ENCODE data around the gene TKTL1.

The TKTL1 gene

DNA sequence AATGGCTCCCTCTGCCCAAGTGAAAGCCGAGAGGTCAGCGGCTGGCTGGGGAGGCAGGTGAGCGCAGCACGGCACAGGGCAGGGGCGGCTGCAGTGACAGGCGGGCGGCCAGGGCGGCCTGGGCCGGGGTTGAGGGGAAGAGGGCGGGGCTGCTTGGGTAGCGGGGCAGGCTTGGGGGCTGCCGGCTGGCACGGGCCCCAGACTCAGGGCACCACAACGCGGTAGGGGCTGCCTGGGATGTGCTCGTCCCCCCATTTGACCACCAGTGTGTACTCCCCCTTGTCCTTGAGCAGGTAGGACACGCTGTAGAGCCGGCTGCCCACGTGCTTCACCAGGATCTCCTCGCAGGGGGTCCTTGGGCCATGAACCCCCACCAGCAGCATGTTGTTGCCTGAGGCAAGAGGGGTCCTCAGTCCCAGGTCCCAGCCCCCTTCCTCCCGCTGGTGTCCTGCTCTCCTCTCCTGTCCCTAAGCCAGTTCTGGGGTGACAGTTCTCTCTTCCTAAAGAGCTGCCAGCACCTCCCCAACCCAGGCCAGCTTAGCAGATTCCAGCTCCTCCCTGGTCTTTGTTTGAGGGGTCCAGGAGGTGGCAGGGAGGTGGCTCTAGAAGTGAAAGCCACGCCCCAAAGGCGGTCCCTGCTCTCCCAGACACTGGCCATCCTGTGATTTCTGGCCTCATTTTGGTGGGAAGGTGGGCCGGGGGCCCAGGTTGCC, 53.2 kb downstream of the TKTL1 start:
- DNase-seq: no peak

DNA sequence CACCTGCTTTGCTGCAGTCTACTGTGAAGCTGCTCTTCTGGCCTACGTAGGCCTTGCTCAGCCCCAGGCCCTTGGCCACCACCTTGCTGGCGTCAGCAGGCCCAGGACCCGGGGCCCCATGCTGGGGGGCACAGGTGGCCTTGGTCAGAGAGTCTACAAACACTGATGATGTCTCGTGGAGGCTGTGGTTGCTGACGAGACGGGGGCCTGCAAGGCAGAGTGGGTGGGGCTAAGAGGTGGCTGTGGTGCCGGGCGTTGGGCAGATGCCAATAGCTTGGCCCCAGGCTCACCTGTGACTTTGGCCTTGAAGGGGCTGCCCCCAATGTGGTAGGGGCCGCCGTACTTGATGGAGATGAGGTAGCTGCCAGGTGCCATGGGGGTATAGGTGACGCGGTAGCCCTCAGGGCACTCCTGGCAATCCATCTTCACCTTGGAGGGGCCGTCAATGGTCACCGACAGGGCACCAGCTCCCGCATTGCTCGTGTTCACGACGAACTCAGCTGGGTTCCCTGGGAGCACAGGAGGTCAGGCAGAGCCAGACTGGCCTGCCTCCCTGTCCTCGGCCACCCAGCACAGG, 53.9 kb downstream of the TKTL1 start:
- no peak for DNase-seq

DNA sequence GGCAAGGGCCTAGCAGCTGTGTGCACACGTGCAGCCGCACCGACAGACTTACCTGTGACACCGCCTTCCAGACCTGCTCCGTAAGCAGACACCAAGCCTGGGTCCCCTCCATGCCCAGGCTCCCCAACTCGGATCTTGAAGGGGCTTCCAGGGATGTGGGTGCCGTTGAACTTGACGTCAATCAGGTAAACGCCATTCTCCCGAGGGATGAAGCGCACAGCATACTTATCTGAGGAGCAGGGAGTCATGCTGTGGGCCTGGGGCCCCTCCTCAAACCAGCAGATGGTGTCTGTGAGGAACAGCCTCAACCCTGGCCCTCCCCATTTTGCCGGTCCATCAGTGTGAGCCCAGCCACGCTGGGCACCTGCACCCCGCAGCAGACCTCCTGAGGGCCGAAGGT, 54.4 kb downstream of the TKTL1 start:
- no peak for DNase-seq

- no peak for DNase-seq
These were observed 55.0 kb downstream of the TKTL1 start for GRCh38 chrX:154350429-154351182.

DNA sequence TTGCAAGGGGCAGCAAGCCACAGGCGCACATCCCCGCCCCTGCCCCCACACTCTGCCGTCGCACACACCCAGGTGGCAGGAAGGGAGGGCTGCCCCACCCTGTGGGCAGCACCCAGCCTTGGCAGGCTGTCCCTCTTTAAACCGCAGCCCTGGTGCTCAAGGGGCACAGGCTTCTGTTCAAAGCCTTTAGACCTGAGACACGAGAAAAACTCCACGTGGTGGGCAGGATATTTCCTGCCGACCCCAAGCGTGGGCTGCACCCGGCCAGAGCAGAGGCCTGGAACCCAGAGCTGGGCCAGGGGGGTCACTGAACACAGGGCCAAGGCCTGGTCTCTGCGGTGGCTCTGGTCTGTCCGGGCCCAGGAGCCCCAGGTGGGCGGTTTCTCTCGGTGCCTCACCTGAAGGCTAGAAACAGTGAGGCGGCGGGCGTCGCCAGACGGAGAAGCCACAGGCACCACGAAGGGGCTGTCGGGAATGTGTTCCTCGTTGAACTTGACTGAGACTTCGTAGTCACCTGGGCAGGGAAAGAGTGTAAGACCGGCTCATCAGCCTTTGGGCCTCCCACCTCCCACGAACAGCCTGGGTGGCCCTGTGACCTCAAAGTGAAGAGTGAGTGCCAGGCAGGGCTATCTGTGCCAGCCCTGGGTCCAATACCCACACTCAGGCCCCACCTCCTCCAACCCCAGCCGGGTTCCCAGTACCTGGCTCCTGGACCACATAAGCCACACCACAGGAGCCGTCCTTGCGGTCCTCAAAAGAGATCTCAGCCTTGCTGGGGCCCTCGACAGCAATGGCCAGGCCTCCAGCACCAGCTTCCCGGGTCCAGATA, 55.8 kb downstream of the TKTL1 start:
- DNase-seq: no peak

GRCh38 chrX:154352012-154352401, 56.4 kb downstream of the TKTL1 start:
- no peak for DNase-seq

DNA sequence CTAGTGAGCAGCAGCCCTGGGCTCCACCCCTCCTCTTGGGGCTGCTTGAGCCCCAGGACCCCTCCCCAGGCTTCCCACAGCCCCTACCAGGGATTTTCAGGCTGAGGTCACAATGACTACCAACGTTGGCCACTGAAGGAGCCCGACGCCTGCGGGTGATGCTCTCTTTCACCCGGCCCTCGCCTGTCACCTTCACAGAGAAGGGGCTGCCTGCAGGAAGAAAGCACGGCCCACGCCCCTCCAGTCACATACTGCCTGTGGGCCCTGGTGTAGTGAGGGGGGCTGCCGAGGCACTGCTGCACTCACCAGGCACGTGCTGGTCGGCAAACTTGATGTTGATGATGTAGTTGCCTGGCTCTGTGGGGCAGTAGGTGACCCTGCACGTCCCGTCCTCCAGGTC, 56.9 kb downstream of the TKTL1 start:
- DNase-seq: no peak

- DNase-seq: no peak
These were observed 57.7 kb downstream of the TKTL1 start for GRCh38 chrX:154353172-154353843.

DNA sequence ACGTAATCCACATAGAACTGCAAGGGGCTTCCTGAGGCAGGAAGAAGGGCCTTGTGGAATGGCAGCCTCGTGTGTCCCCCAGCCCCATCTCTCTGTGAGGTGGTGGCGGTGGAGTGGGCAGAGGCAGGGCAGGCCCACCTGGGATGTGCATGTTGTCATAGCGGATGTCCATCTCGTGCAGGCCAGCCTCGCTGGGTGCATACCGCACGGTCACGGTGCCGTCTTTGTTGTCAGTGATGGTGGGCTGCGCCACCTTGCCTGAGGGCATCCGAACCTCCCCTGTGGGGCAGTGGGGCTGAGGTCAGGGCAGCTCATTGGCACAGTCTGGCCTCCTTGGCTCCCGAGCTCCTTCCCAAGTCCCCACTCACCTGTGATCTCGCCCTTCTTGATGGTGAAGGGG, 58.4 kb downstream of the TKTL1 start:
- DNase-seq: no peak

DNA sequence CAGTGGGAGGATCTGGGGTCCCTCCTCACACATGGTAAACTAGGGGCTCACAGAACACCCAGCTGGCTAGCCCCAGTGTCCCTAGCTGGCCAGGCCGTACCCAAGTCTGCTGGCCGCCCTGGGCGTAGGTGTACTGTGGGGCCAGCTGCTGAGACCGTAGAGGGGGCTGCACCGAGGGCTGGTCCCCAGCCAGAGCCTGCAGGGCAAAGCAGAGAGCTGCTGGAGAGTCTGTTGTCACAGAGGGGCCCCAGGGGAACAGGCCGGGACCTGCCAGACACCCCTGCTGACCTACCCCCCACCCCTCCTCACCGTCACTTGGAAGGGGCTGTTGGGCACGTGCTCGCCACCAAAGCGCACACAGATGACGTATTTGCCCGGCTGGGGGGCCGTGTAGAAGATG, 58.9 kb downstream of the TKTL1 start:
- no peak for DNase-seq

- no peak for DNase-seq
These were observed 59.6 kb downstream of the TKTL1 start for GRCh38 chrX:154355094-154355775.

- DNase-seq: no peak
These were observed 60.2 kb downstream of the TKTL1 start for GRCh38 chrX:154355776-154356140.

GRCh38 chrX:154356596-154356995, 61.0 kb downstream of the TKTL1 start:
- DNase-seq: no peak

GRCh38 chrX:154357205-154357604, 61.6 kb downstream of the TKTL1 start:
- DNase-seq: no peak

DNA sequence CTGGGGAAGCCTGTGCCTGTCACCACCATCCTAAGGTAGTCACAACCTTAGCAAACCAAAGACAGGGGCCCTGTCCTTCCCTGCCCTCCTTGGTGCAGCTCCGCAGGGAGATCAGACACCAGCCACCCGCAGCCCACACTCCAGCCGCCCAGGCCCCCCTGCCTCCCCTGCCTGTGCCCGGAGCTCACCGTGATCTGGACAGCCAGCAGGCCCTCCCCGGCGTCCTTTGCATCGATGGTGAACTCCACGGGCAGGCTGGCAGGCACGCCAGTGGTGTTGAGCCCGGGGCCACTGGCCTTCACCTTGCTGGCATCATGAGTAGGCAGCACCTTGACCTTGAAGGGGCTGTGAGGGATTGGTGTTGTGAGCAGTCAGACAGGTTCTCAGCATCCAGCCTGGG, 62.4 kb downstream of the TKTL1 start:
- no peak for DNase-seq

GRCh38 chrX:154358829-154359228, 63.2 kb downstream of the TKTL1 start:
- DNase-seq: no peak

- DNase-seq: no peak
These were observed 64.0 kb downstream of the TKTL1 start for GRCh38 chrX:154359362-154360154.

DNA sequence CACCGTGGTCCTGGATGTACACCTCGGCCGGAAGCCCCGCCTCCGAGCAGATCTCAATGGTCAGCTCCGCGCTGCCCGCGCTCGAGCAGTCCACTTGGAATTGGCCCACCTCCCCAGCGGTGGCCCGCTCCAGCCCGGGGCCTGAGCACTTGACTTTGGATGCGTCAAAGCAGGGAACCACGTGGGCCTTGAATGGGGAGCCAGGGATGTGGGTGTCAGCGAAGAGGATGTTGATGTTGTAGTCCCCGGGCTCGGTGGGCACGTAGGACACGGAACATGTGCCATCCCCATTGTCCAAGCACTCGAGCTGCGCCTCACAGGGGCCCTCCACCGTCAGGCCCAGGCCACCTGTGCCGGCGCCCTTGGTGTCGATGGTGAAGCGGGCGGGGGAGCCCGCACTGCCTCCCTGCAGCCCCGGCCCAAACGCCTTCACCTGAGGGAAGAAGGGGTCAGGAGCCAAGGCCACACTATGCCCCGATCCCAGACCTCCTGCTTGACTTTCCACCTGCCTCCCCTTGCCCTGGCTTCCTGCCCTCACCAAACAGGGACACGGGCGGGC, 64.6 kb downstream of the TKTL1 start:
- DNase-seq: no peak

DNA sequence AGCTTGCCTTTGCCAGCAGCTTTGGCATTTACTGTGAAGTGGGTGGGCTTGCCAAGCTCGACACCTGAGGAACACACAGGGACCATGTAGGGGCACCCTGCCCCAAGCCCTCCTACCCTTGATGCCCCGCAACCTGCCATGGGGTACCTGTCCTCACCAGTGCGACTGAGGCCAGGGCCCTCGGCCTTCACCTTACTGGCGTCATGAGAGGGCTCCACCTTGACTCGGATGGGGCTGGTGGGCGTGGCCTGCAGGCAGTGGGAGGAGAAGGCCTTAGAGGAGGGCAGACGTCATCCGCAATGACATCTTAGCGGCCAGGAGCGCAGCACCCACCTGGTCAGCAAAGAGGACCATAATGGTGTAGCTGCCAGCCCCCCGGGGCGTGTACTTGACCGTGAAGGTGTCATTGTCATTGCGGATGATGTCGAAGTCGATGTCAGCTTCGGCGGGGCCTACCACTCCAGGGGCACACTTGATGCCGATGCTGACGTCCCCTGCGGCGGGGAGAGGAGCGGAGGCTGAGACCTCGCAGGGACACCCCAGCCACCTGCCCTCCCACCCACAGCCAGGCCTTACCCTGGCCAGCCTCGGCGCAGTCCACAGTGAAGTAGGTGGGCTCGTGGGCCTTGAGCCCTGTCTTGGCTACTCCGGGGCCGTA, 66.6 kb downstream of the TKTL1 start:
- no peak for DNase-seq

DNA sequence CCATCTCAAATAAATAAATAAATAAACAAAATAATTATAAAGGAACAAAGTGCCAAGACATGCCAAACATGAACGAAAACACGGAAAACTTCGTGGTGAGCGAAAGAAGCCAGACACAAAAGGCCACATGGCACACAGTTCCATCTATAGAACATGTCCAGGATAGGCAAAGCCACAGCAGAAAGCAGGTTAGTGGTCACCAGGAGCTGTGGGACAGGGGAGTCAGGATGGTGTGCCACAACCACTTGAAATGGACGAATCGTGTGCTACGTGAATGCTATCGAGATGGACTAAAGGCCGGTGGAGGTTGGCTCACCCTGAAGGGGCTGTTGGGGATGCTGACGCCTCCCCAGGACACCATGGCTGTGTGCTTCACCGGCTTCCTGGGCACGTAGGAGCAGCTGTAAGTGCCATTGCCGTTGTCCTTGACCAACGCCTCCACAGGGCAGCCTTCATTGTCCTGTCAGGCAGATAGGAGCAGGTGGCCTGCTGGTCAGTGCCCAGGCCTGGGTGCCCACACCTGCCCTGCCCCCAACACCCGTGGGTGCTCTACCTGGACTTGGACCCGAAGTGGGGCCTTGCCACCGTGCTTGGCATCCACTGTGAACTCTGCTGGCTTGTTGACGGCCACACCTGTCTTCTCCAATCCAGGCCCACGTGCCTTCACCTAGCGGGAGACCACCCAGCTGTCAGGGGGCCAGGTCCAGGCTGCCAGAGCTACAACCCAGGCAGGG, 68.3 kb downstream of the TKTL1 start:
- no peak for DNase-seq
